Measurements from ENCODE around the gene NUDT5. TPM values are rescaled to one million over a fixed set of nuclear protein-coding genes. Genes with fewer than 3 reads are reported as not detected.

NUDT5 gene
- total and polyA plus RNA-seq, 2 of the 8 experiments (the other 6 are each of a cell fraction or from before 2014, with no cell fraction given) = 130 to 134 TPM

GRCh38 chr10:12225444-12225843, 29.8 kb upstream of the NUDT5 start (continued):
- TF ChIP-seq SIX5 (IDR thresholded peaks at IDR 0.05; ENCODE audit: low read depth, low read length) = no peak
- TF ChIP-seq ZNF274 (IDR thresholded peaks at IDR 0.05; ENCODE audit: borderline replicate concordance, extremely low read depth, low read length) = no peak
- TF ChIP-seq CREB1 (IDR thresholded peaks at IDR 0.05) = no peak
- no peak for TF ChIP-seq RBBP5 (IDR thresholded peaks at IDR 0.05; ENCODE audit: borderline replicate concordance, low read depth, low read length)
- TF ChIP-seq RXRA (IDR thresholded peaks at IDR 0.05; ENCODE audit: insufficient read depth, low read depth, low read length) = no peak

Measured in H1 (cell line).